Astrocyte (in vitro differentiated cells and primary cell): Measurements from ENCODE around the gene IL36A. TPM values are rescaled to one million over a fixed set of nuclear protein-coding genes. Genes with fewer than 3 reads are reported as not detected.

Experiments used
- DNase-seq: peaks from one replicate; pipeline ENCODE4 v3.0.0-alpha.2; 2010; ENCODE audit warnings: low read depth
- FAIRE-seq: peaks from 2 replicates; lab custom pipeline; 2011; peaks lifted over from hg19 to GRCh38; lab: Jason Lieb, UNC
- H2AFZ ChIP-seq: 2 replicates; pipeline ENCODE4 v1.6.0; 2012; ENCODE audit warnings: low read depth, low read length, inconsistent platforms
- H3K27ac ChIP-seq: 2 replicates; pipeline ENCODE4 v1.5.1; 2011; ENCODE audit warnings: low read depth, low read length, inconsistent platforms
- H3K27me3 ChIP-seq: 2 replicates; pipeline ENCODE4 v1.6.0; 2011; ENCODE audit warnings: low read length, inconsistent platforms; ENCODE audit not compliant: insufficient read depth
- H3K36me3 ChIP-seq: 2 replicates; pipeline ENCODE4 v1.5.1; 2011; ENCODE audit warnings: low read length, inconsistent platforms; ENCODE audit not compliant: insufficient read depth
- H3K4me1 ChIP-seq: 2 replicates; pipeline ENCODE4 v1.5.1; 2011; ENCODE audit warnings: low read length, inconsistent platforms; ENCODE audit not compliant: insufficient read depth
- H3K4me2 ChIP-seq: 2 replicates; pipeline ENCODE4 v1.6.0; 2012; ENCODE audit warnings: low read length, inconsistent platforms
- H3K4me3 ChIP-seq: 2 replicates; pipeline ENCODE4 v1.5.1; 2011; ENCODE audit warnings: low read depth, mild to moderate bottlenecking, low read length, inconsistent platforms; ENCODE audit not compliant: insufficient read depth
- H3K79me2 ChIP-seq: 2 replicates; pipeline ENCODE4 v1.6.0; 2012; ENCODE audit warnings: mild to moderate bottlenecking, low read length, inconsistent platforms; ENCODE audit not compliant: insufficient read depth
- H3K9ac ChIP-seq: 2 replicates; pipeline ENCODE4 v1.6.0; 2012; ENCODE audit warnings: mild to moderate bottlenecking, low read length, inconsistent platforms
- H3K9me3 ChIP-seq: 2 replicates; pipeline ENCODE4 v1.5.1; 2012; ENCODE audit warnings: low read depth, mild to moderate bottlenecking, low read length, inconsistent platforms; ENCODE audit not compliant: insufficient read depth
- H4K20me1 ChIP-seq: 2 replicates; pipeline ENCODE4 v1.6.0; 2012; ENCODE audit warnings: low read length, inconsistent platforms; ENCODE audit not compliant: insufficient read depth
- H3K27ac Mint-ChIP-seq: one replicate; pipeline ENCODE4 v1.8.0; 2021; ENCODE audit warnings: mild to moderate bottlenecking, mixed read lengths; ENCODE audit not compliant: unreplicated experiment
- H3K27me3 Mint-ChIP-seq: one replicate; pipeline ENCODE4 v1.8.0; 2021; ENCODE audit warnings: low read depth, mixed read lengths; ENCODE audit not compliant: unreplicated experiment
- H3K36me3 Mint-ChIP-seq: one replicate; pipeline ENCODE4 v1.8.0; 2021; ENCODE audit warnings: low read depth, mixed read lengths; ENCODE audit not compliant: unreplicated experiment
- H3K4me1 Mint-ChIP-seq: one replicate; pipeline ENCODE4 v1.8.0; 2021; ENCODE audit warnings: low read depth, mixed read lengths; ENCODE audit not compliant: unreplicated experiment
- H3K4me3 Mint-ChIP-seq: one replicate; pipeline ENCODE4 v1.8.0; 2021; ENCODE audit warnings: mild to moderate bottlenecking, moderate library complexity, mixed read lengths; ENCODE audit not compliant: unreplicated experiment
- H3K9me3 Mint-ChIP-seq: one replicate; pipeline ENCODE4 v1.8.0; 2021; ENCODE audit warnings: mild to moderate bottlenecking, mixed read lengths; ENCODE audit not compliant: unreplicated experiment
- EZH2 ChIP-seq: IDR thresholded peaks from 2 replicates; pipeline ENCODE4 v1.6.1; 2012; ENCODE audit warnings: mild to moderate bottlenecking, low read length, inconsistent platforms; ENCODE audit not compliant: insufficient read depth
- total RNA-seq: library from RNA; stranded (reverse); gene quantifications from 2 replicates; pipeline ENCODE4 v1.2.1, GENCODE V29; 2021
- TF ChIP-seq, protein P1 (sequence below): IDR thresholded peaks from 2 replicates; pipeline ENCODE4 v1.5.1; 2011; ENCODE audit warnings: low read depth, mild to moderate bottlenecking, inconsistent platforms, low read length, moderate library complexity; ENCODE audit not compliant: insufficient read depth

Gene IL36A
- total RNA-seq, 1 donor from 2014 or later: not detected

DNA sequence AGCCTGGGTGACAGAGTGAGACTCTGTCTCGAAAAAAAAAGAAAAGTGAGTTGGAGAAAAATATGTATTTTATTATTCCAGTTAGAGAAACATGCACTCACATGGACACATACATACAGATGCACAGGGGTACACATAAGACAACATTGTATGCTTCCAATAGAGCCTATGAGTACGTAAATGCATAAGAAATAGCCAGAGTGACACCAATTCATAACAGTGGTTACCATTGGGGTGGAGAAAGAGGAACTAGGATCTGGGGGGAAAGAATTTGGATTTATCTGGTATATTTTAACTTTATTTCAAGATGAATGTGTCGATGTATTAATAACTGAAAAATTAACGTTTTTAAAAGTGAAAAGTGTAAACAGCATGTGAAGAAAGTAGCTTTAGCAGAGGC is 16.1 kb downstream of the IL36A start:
- Histone ChIP-seq H3K27me3 (peaks cover 25% of the 10 kb centered on the region), H4K20me1 (no peaks in the 10 kb centered on the region), H3K27ac (no peak overlapping the region), H2AFZ (no peak overlapping the region), H3K4me3 (no peak overlapping the region), H3K9me3 (no peaks in the 10 kb centered on the region), H3K9ac (no peak overlapping the region), H3K36me3 (no peaks in the 10 kb centered on the region), H3K79me2 (no peaks in the 10 kb centered on the region), H3K4me1 (no peaks in the 10 kb centered on the region), H3K4me2 (no peak overlapping the region)
- no peaks in the 10 kb centered on the region for H3K4me1 Mint-ChIP-seq
- H3K27me3 Mint-ChIP-seq: peaks cover 42% of the 10 kb centered on the region
- H3K9me3 Mint-ChIP-seq: peaks cover 10% of the 10 kb centered on the region
- no peak for DNase-seq
- H3K27ac Mint-ChIP-seq: no peak overlapping the region
- no peak overlapping the region for H3K4me3 Mint-ChIP-seq
- TF ChIP-seq EZH2: no peak
- TF ChIP-seq, protein P1, sequence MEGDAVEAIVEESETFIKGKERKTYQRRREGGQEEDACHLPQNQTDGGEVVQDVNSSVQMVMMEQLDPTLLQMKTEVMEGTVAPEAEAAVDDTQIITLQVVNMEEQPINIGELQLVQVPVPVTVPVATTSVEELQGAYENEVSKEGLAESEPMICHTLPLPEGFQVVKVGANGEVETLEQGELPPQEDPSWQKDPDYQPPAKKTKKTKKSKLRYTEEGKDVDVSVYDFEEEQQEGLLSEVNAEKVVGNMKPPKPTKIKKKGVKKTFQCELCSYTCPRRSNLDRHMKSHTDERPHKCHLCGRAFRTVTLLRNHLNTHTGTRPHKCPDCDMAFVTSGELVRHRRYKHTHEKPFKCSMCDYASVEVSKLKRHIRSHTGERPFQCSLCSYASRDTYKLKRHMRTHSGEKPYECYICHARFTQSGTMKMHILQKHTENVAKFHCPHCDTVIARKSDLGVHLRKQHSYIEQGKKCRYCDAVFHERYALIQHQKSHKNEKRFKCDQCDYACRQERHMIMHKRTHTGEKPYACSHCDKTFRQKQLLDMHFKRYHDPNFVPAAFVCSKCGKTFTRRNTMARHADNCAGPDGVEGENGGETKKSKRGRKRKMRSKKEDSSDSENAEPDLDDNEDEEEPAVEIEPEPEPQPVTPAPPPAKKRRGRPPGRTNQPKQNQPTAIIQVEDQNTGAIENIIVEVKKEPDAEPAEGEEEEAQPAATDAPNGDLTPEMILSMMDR: no peak
- FAIRE-seq: no peak
- no peaks in the 10 kb centered on the region for H3K36me3 Mint-ChIP-seq

DNA sequence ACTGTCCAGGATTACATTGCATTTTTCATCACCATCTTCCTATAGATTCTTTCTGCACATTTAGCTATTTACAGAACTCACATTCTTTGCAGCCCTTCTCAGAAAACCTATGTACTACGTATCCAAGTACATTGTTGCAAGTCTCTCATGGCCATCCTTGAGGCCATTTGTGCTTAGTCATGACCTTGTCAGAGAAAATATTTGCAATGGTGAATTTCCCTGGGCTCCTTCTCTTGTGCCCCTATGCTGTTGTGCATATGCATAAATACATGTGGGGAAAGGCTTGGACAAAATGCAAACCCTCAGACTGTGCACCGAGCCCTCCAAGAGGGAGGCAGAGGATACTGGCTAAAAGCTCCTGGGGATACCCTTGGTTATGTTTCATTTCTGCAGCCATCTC is 19.5 kb downstream of the IL36A start:
- Histone ChIP-seq H3K4me2 (no peak overlapping the region), H3K79me2 (no peaks in the 10 kb centered on the region), H3K4me1 (no peaks in the 10 kb centered on the region), H4K20me1 (no peaks in the 10 kb centered on the region), H3K27me3 (peaks cover 45% of the 10 kb centered on the region), H3K9me3 (no peaks in the 10 kb centered on the region), H2AFZ (no peak overlapping the region), H3K4me3 (no peak overlapping the region), H3K9ac (no peak overlapping the region), H3K27ac (no peak overlapping the region), H3K36me3 (no peaks in the 10 kb centered on the region)
- Mint-ChIP-seq H3K36me3 (no peaks in the 10 kb centered on the region), H3K4me1 (no peaks in the 10 kb centered on the region), H3K27me3 (peaks cover 36% of the 10 kb centered on the region), H3K4me3 (no peak overlapping the region), H3K27ac (no peak overlapping the region), H3K9me3 (peaks cover 4% of the 10 kb centered on the region)
- DNase-seq (no peak), FAIRE-seq (no peak)
- TF ChIP-seq EZH2: no peak
- TF ChIP-seq, protein P1: no peak

DNA sequence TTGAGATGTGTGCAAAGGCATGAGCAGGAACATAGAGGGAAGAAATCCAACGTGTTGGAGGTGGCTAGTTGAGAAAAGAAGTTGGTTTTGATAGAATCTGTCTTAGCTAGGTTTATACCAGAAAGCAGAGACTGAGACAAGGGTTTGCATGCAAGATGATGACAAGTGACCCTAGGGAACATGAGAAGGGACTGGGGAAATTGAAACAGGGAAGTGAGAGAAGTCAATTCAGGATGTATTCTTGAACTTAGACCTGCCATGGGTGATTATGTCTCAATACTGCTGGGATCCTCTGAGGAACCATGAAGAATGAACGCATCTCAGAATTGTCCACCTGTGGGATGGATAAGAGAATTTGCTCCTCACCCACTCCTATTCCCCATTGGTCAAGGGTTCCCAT is 20.5 kb downstream of the IL36A start:
- Histone ChIP-seq H3K9ac (no peak overlapping the region), H3K4me3 (no peak overlapping the region), H2AFZ (no peak overlapping the region), H3K4me2 (no peak overlapping the region), H3K4me1 (no peaks in the 10 kb centered on the region), H3K79me2 (no peaks in the 10 kb centered on the region), H3K27me3 (peaks cover 49% of the 10 kb centered on the region), H3K27ac (no peak overlapping the region), H4K20me1 (no peaks in the 10 kb centered on the region), H3K36me3 (no peaks in the 10 kb centered on the region), H3K9me3 (no peaks in the 10 kb centered on the region)
- TF ChIP-seq, protein P1: no peak
- TF ChIP-seq EZH2: no peak
- no peak overlapping the region for H3K4me3 Mint-ChIP-seq
- no peak overlapping the region for H3K27ac Mint-ChIP-seq
- no peaks in the 10 kb centered on the region for H3K4me1 Mint-ChIP-seq
- H3K27me3 Mint-ChIP-seq: peaks cover 39% of the 10 kb centered on the region
- no peaks in the 10 kb centered on the region for H3K36me3 Mint-ChIP-seq
- H3K9me3 Mint-ChIP-seq: peaks cover 4% of the 10 kb centered on the region
- DNase-seq (no peak), FAIRE-seq (no peak)
